H54 (cell line): ENCODE data around the gene CAPRIN2.

Source experiments
- DNase-seq: peaks from one replicate; pipeline ENCODE4 v3.0.0; 2011; ENCODE audit warnings: low spot score, mixed read lengths; ENCODE audit not compliant: insufficient read length
- FAIRE-seq: peaks from 3 replicates; lab custom pipeline; 2011; peaks lifted over from hg19 to GRCh38; lab: Jason Lieb, UNC
- POLR2A ChIP-seq: IDR thresholded peaks from 2 replicates; pipeline ENCODE4 v1.6.1; 2011; ENCODE audit warnings: low read depth, mild to moderate bottlenecking, low read length

CAPRIN2 gene

DNA sequence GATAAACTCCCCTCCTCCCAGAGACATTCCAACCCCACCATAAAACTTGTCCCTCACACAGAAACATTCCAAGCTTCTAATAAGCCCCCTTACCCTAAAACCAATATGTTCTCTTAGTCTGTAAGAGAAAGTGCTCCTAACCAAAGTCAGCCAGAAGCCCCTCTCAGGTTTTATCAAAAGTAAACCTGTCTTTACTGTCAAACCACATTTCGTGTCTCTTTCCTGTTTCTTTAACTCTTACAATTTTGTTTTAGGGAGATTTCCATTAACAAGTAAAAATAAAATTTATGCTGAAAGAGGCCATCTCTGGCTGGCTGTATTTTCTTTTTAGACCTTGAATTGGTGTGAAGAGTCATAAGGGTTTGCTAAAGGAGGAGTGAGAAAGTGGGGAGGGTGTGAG is 29.8 kb upstream of the CAPRIN2 start:
- DNase-seq: no peak
- no peak for FAIRE-seq
- no peak for TF ChIP-seq POLR2A

- DNase-seq: no peak
- no peak for TF ChIP-seq POLR2A
- FAIRE-seq: no peak
Observed at GRCh38 chr12:30783946-30784345, 29.2 kb upstream of the CAPRIN2 start.

DNA sequence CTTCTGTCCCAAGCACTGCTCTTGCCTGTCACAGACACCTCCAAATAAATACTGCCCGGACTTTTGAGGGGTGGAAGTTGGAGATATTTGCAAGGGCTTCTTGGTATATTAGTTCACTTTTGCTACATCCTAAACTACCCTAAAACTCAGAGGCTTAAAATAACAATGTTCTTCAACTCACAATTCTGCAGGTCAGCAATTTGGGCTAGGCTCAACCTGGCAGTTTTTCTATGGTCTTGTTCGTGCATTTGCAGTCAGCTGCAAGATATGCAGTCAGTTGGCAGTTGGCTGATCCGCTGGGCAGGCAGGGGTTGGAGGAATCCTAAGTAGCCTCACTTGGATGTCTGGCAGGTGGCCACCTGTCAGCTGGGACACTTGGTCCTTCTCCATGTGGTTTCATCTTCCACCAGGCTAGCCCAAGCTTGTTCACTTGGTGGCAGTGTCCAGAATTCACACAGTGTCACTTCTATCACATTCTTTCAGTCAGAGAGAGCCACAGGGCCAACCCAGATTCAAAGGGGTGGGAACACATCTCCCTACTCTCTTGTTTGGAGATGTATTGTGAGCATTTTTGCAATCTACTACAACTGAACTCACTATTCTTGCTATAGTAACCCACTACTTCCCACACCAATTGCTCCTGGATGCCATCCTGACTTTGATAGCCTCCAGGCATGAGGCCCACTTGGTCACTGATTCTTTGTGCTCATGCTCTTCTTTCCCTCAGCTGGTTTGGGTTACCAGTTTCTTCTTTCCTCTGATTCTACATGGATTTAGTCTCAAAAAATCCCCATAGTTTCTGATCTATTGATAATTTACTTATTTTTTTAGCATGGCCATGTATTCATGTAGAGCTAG is 27.8 kb upstream of the CAPRIN2 start:
- FAIRE-seq (no peak), DNase-seq (no peak)
- TF ChIP-seq POLR2A: no peak

GRCh38 chr12:30779578-30779977 is 24.8 kb upstream of the CAPRIN2 start:
- no peak for TF ChIP-seq POLR2A
- no peak for DNase-seq
- FAIRE-seq: no peak

DNA sequence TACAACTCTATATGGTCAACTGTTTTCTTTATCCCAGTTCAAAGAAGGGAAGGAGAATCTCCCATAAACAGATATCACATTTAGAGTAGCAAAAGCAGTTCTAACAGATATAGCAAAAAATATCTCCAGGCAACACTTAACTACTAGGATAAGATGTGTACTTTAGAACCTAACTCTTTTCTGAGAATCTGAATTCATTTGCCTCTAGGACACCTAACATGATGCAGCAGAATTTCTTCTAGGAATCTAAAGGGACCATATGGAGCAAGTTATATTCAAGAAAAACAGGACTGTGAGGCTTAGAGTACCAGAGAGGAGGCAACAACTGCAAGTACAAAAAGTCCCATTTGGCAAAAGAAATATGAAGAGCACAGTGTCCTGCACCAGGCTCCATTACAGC is 24.4 kb upstream of the CAPRIN2 start:
- TF ChIP-seq POLR2A: no peak
- DNase-seq: no peak
- no peak for FAIRE-seq

DNA sequence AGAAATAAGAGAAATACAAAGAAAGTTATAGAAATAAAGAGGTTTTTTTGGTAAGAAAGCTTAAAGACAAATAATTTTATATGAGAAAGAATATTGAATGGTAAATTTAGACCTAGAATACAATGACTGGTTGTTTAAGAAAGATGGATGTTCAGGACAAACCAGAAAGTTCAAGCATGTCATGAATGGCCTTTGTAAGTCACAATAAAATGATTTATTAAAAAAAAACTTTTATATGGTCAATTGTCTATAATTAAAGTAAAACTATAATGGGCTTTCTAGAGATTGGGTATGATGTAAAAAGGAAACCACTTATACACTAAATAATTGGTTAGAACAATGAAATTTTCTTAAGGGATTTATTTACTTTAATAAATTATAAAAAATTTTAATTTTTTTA is 19.8 kb upstream of the CAPRIN2 start:
- DNase-seq (no peak), FAIRE-seq (no peak)
- TF ChIP-seq POLR2A: no peak

- no peak for FAIRE-seq
- no peak for DNase-seq
Observed at GRCh38 chr12:30769802-30770201, 15.1 kb upstream of the CAPRIN2 start.

GRCh38 chr12:30764251-30764650 is 9.5 kb upstream of the CAPRIN2 start:
- no peak for DNase-seq
- no peak for FAIRE-seq
- TF ChIP-seq POLR2A: no peak

More at GRCh38 chr12:30769802-30770201, 15.1 kb upstream of the CAPRIN2 start:
- TF ChIP-seq POLR2A: no peak

- no peak for TF ChIP-seq POLR2A
- FAIRE-seq (no peak), DNase-seq (no peak)
Observed at GRCh38 chr12:30763053-30763452, 8.3 kb upstream of the CAPRIN2 start.

DNA sequence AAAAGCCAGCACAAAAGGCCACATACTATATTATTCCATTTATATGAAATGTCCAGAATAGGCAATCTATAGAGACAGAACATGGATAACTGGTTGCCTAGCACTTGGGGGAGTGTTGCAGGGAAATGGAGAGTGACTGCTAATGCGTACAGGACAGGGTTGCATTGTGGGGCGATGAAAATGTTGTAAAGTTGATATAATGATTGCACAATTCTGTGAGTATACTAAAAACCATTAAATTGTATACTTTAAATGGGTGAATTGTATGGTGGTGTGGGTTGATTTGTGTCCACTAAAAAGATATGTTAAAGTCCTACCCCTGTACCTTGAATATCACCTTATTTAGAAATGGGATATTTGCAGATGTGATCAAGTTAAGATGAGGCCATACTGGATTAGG is 7.0 kb upstream of the CAPRIN2 start:
- FAIRE-seq (no peak), DNase-seq (no peak)
- TF ChIP-seq POLR2A: no peak

DNA sequence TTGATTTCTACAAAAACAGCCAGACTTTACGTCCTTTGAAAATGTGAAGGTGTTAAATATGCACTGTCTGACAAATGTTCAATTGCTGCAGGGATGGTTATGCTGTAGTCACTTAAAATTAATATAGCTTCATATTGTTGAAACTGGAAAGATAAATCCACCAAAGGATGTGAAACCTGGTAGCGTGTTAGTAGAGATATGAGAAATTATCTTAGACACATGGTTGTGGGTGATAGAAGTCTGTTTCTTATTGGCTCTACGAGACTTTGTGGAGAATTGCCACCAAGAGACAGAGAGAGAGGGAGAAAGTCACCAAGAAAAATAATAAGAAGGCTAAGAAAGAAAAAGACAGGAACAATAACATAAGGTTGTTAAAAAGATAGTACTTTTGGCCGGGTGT is 2.6 kb upstream of the CAPRIN2 start:
- no peak for TF ChIP-seq POLR2A
- no peak for FAIRE-seq
- DNase-seq: no peak

DNA sequence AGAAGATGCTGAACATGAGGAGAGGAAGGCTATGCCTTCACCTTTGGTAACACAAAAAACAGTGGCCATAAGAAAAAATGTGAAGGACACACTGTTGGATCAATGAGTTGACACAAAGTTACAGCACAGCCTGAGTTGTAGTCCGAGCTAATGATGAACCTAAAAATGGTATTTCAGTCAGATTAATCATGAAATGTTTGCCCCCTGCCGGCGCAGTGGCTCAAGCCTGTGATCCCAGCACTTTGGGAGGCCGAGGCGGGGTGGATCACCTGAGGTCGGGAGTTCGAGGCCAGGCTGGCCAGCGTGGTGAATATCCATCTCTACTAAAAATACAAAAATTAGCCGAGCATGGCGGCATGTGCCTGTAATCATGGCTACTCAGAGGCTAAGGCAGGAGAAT is 1.3 kb upstream of the CAPRIN2 start:
- DNase-seq (no peak), FAIRE-seq (no peak)
- no peak for TF ChIP-seq POLR2A

DNA sequence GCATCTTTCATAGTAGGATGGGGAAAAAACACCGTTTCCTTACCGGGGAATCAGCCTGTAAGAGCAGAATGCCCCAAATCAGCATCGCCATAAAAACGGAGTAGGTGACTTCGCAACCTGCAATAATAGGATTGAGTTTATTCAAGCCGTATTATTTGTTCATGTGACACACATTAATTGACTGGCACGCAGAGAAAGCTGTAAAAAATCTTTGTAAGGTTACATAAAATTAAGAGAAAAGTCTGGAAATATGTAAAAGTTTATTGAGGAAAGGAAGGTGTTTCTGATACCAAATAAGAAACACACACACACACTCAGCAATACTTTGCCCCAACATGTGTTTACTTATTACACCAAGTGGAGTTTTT is 628 bp upstream of the CAPRIN2 start:
- no peak for TF ChIP-seq POLR2A
- FAIRE-seq (no peak), DNase-seq (no peak)

- DNase-seq (no peak), FAIRE-seq (no peak)
- TF ChIP-seq POLR2A: no peak
Observed at GRCh38 chr12:30754383-30754749, 385 bp downstream of the CAPRIN2 start.

GRCh38 chr12:30753751-30754382 is 884 bp downstream of the CAPRIN2 start:
- DNase-seq (no peak), FAIRE-seq (no peak)
- no peak for TF ChIP-seq POLR2A
